HPDE6-E6E7 (cell line): Measurements from ENCODE around the gene SLC25A39.
A peak's percentile ranks its signal among the peaks of the same experiment; 100 is the strongest.
"Not testable (repeated sequence)": the region's sequence is repeated elsewhere in the genome, so short reads cannot be mapped to it uniquely, and the experiment has no call there.

ENCODE experiments used
- DNase-seq: peaks from one replicate; pipeline ENCODE4 v3.0.0; 2011; ENCODE audit warnings: missing footprints; ENCODE audit errors: extremely low spot score

SLC25A39 gene

GRCh38 chr17:44324571-44325275 is at the start of gene SLC25A39:
SLC25A39 (minus strand) TSS chr17:44324823; CDS start chr17:44323562, 1,261 bp downstream.
- DNase-seq: no peak

GRCh38 chr17:44372036-44372435 is 47.4 kb upstream of the SLC25A39 start:
- no peak for DNase-seq

- DNase-seq: not testable (repeated sequence)
Measured at GRCh38 chr17:44369414-44370023, 44.9 kb upstream of the SLC25A39 start.

DNA sequence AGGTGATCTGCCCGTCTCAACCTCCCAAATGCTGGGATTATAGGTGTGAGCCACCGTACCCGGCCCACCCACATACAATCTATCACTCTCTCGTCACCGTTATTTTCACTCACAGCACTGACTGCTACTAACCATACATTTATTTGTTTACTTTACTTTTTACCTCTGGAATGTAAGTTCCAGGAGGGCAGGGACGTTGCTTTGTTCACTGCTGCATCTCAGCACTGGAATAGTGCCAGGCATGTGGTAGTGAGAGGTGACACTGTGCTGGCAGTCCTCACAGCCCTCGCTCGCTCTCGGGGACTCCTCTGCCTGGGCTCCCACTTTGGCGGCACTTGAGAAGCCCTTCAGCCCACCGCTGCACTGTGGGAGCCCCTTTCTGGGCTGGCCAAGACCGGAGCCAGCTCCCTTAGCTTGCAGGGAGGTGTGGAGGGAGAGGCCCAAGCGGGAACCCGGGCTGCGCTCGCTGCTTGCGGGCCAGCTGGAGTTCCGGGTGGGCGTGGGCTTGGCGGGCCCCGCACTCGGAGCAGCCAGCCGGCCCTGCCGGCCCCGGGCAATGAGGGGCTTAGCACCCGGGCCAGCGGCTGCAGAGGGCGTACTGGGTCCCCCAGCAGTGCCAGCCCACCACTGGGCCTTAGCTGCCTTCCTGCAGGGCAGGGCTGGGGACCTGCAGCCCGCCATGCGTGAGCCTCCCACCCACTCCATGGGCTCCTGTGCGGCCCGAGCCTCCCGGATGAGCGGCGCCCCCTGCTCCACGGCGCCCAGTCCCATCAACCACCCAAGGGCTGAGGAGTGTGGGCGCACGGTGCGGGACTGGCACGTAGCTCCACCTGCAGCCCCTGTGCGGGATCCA is 44.0 kb upstream of the SLC25A39 start:
- DNase-seq: not testable (repeated sequence)

DNA sequence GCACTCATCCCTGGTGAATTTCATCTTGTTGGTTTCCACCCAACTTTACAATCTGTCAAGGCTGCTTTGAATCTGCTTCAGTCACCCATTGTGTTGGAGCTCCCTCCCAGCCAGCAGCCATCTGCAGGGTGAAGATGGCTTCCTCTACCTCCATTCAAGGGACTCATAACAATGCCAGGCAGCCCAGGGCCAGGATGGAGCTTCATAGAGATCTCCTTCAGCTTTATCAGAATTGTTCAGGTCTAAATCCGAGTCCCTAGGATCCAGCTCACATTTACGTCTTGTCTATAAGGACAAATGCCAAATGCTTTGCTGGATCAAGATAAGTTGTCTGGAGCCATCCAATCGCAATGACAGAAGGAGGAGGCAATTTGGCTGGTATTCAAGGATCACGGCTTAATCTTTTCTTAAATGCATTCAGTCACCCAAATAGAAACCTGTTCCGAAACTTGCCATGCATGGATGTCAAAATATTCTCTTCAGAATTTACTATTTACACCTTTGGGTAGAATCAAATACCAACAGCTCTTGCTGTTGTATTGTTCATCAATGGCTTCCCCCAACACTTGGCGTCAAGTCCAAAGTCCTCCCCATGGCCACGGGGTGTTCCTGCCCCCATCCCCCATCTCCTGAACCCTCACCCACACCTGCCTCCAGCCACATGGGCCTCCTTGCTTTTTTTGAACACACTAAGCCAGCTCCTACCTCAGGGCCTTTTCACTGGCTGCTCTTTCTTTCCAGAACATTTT is 42.8 kb upstream of the SLC25A39 start:
- DNase-seq: no peak

DNA sequence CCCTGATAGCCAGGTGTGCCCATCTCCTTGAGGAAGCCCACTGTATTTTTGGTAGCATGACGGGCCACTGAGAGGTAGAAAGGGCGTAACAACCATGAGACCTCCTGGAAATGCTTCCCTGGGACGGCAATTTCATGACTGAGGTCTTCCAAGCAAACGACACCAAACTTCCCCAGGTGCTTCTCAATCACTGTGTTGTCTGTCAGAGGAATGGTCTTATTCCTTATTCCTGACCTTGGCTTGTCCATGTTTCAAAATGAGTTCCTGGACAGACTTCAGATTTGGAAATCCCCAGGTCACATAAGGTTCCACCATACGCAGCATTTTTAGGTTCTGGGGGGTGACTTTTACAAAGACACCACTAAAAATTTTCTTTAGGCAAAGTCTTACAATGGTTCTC is 40.4 kb upstream of the SLC25A39 start:
- DNase-seq: not testable (repeated sequence)

DNA sequence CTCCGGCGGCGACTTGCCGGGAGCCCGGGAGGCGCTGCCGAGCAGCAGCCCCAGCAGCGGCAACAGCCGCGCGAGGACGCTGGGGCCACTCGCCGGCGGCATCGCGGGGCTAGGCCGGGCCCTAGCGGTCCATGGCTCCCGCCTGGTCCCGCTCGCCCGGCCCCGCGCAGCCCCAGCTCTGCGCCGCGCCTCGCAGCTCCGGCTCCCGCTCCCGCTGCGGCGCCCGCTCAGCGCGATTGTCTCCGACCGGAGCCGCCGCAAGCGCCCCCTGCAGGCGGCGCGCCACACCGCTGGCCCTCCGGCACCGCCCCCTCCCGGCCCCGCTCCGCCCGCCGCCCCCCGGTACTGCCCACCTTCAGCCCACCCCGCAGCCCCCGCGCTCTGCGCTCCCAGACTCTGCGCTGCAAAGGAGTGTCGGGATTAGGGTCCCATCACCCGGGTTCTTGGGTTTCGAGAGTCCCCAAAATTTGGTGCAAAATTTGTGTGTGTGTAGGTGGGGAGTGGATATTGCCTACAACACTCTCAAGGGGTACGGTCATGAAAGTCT is 39.1 kb upstream of the SLC25A39 start, which contains the start of gene FAM171A2:
TSS of gene FAM171A2 (minus strand) at position 241 of the 547 bp plus-strand sequence. CDS start at position 102, 139 bp downstream.
- DNase-seq: peak; percentile 63

GRCh38 chr17:44362949-44363612 is 38.5 kb upstream of the SLC25A39 start:
- no peak for DNase-seq

GRCh38 chr17:44362459-44362948 is 37.9 kb upstream of the SLC25A39 start:
- DNase-seq: no peak

DNA sequence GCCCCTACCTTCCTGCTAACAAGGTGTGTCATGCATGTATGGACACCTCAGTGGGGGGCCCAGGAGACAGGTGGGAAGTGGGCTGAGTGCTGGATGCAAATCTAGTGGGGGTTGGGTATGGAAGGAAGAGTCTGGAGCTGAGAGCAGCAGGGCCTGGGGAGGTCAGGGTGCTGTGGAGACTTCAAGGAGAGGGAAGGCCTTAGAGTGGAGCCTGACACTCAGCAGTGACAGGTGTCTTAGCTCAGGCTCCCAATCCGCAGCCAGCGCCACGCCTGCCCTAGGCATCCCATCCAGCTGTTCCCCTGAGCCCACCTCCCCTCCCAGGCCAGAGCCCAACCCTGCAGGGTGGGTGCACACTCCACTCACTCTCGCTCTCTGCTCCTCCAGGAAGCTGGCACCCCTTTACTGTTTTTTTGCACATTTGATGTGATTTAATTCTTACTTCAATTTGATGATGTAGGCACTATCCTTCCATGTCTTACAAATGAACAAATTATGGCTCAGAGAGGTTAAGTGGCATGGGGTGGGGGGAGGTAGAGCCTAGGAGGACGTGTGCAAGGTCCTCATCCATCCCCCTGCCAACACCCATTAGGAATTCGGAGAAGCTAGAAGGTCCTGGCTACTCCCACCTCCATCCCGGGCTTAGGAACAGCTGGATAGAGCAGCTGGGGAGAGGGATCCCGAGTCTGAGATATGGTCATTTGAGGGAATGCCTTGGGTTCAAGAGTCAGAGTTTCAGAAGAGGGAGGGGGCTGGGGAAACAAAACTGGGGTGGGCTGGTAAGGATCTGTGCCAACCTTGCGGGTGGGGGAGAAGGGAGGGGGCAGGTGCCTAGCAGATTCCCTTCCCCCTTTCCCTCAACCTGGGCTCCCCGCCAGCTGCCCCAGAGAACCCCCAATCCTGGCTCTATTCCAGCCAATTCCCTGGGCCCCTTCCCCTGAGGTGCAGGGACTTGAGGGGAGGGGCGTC is 37.0 kb upstream of the SLC25A39 start:
- no peak for DNase-seq

- no peak for DNase-seq
Measured at GRCh38 chr17:44360826-44361225, 36.2 kb upstream of the SLC25A39 start.

GRCh38 chr17:44360144-44360533 is 35.5 kb upstream of the SLC25A39 start:
- DNase-seq: no peak

GRCh38 chr17:44359458-44360143 is 35.0 kb upstream of the SLC25A39 start:
- DNase-seq: no peak

GRCh38 chr17:44359006-44359405 is 34.4 kb upstream of the SLC25A39 start:
- no peak for DNase-seq

GRCh38 chr17:44358066-44358465 is 33.4 kb upstream of the SLC25A39 start:
- DNase-seq: no peak

DNA sequence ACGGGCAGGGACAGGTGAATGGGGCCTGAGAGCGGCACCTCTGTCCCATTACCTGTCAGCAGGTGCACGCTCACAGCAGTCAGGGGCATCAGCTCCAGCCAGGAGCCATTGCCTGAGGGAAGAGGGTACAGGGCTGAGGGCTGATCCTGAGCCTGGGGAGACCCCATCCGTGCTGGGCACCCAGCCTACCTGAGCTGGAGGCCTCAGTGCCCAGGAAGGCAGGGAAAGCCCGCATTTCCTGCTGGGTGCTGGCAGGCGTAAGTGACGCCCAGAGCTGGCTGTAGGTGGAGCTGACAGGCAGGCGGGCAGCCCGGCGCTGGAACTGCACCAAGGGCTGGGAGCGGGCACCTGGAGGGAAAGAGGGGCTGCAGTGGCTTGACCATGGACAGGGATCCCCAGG is 31.6 kb upstream of the SLC25A39 start:
- no peak for DNase-seq

- DNase-seq: no peak
Measured at GRCh38 chr17:44355642-44356099, 31.0 kb upstream of the SLC25A39 start.
